GM23248 (cell line): ENCODE measurements around the gene IPO4.

ENCODE experiments used
- EZH2 ChIP-seq: fragments of 200-600 bp; sonication (generic); IDR thresholded peaks from 2 replicates; pipeline ENCODE4 v1.6.1; 2018; ENCODE audit warnings: antibody characterized with exemption, mild to moderate bottlenecking; ENCODE audit not compliant: insufficient read depth, poor library complexity, severe bottlenecking
- EZH2phosphoT487 ChIP-seq: fragments of 200-600 bp; sonication (generic); IDR thresholded peaks from 2 replicates; pipeline ENCODE4 v1.6.1; 2018; ENCODE audit warnings: antibody characterized with exemption, moderate library complexity, mild to moderate bottlenecking, low read depth; ENCODE audit not compliant: insufficient read depth

DNA sequence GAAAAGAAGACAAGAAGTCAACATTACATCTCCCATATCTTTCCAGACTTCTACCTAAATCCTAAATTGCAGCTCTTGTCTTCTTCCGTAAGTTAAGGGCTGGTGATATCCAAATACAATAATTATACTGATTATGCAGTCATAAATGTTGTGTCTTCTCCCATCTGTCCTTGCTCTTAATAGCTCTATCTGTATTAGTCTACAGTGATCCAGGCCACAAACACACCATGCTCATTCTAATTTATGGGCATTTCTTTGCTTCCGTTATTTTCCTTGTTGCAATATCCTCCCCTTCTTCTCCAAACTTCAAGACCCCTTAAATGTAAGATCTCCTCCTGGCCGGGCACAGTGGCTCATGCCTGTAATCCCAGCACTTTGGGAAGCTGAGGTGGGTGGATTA lies 30.9 kb upstream of the IPO4 start:
- TF ChIP-seq EZH2 (no peak), EZH2phosphoT487 (no peak)
